Left ventricle myocardium superior (tissue), 1 donor: ENCODE results near the gene ADAM8. TPM values are rescaled to one million over a fixed set of nuclear protein-coding genes. Genes with fewer than 3 reads are reported as not detected.
A peak's percentile ranks its signal among the peaks of the same experiment; 100 is the strongest.
"Not testable (repeated sequence)": the region's sequence is repeated elsewhere in the genome, so short reads cannot be mapped to it uniquely, and the experiment has no call there.

ENCODE experiments used
- ATAC-seq: fragments of 200-7000 bp; cut with Tn5 transposase; one replicate; pipeline ENCODE4 v1.9.1; 2020; ENCODE audit warnings: mild to moderate bottlenecking, moderate library complexity
- DNase-seq: peaks from one replicate; pipeline ENCODE4 v3.0.0-alpha.2; 2020
- intact Hi-C: fragments of 100-400 bp; cut with micrococcal nuclease; formaldehyde crosslinking; loops from one replicate; pipeline ENCODE4 v1.11.0; 2022
- total RNA-seq: library from RNA; stranded (reverse); fragmentation: NEBNext Ultra II Directional; extraction: Animal tissue kit (Norgen Biotek cat#: 25700); gene quantifications from one replicate; pipeline ENCODE4 v1.2.1, GENCODE V29; 2021
- donor health status: DM: no; HTN: yes; CAD: no; lungs with severe emphysema.

The ADAM8 gene
- total RNA-seq, 1 donor from 2014 or later, result 2.4 TPM

DNA sequence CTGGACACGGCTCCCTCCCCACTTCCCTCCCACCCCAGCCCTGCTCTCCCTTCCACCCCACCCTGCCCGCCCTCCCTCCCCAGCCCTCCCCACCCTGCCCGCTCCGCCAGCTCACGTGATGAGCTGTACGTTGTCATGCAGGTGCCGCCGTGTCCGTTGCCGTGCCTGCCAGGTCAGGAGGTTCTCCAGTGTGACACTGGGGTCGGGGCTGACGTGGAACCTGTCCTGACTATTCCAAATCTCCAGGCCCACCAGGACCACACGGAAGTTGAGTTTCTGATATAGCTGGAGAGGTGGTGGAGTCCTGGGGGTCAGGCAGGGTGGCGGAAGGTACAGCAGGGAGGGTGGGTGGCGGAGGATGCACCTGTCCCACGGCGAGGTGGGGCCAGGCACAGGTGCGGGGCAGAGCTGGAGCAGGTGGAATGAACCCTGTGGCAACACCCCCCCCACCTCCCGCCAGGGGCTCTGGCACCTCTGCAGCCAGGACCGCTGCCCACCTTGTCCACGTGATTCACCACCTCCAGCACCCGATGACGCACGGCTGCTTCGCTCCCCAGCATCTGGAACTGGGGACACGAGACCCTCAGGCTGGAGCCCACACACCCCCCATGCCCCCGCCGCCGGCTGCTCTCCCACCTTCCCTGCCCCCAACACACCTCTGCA is 4.2 kb downstream of the ADAM8 start:
- no peak for DNase-seq
- intact Hi-C loops, result no loop called here
- ATAC-seq, result no peak

GRCh38 chr10:133271521-133272300 is 5.0 kb downstream of the ADAM8 start:
- DNase-seq (no peak), ATAC-seq (no peak)
- intact Hi-C loops, result no loop called here

GRCh38 chr10:133270773-133271297 is 5.8 kb downstream of the ADAM8 start:
- no peak for DNase-seq
- intact Hi-C loops, result no loop called here
- no peak for ATAC-seq

DNA sequence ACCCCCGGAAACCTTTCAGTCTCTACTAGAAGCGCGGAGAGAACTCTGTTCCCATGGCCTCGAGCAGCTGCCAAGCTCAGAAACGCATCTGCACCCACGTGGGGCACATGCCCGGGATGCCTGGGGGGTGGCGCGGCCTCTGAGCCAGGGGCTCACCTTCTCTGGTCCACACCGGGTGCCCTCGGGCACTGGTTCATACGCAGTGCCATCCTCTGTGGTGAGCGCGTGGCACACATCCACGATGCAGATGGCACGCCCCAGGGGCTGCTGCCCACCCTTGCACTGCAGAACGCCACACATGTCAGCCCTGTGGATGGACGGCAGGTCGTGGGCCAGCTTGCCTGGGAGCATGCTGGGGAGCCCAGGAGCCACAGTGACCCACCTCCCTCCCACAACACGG is 6.5 kb downstream of the ADAM8 start:
- ATAC-seq, result no peak
- DNase-seq, result no peak
- intact Hi-C loops, result no loop called here

GRCh38 chr10:133269367-133269766 is 7.3 kb downstream of the ADAM8 start:
- no peak for ATAC-seq
- intact Hi-C loops, result no loop called here
- DNase-seq, result no peak

DNA sequence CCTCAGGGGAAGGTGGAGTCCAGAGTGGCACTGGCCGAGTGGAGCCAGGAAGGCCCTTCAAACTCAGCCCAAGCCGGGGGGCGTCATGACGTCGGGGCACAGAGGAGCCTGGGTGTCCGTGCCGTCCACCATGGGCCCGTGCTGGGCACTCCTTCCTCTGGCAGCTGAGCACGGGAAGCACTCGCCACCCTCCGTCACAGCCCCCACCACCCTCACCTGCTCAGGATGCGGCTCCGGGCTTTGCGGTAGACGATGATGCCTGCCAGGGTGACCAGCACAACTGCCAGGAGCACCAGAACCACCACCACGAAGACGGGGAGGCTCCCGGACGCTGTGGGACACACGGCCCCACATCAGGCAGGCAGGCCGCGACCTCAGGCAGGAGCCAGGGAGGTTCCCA is 8.1 kb downstream of the ADAM8 start:
- ATAC-seq (no peak), DNase-seq (no peak)
- intact Hi-C loops, result no loop called here

- intact Hi-C loops, result no loop called here
Measured at GRCh38 chr10:133267829-133268228, 8.8 kb downstream of the ADAM8 start.

DNA sequence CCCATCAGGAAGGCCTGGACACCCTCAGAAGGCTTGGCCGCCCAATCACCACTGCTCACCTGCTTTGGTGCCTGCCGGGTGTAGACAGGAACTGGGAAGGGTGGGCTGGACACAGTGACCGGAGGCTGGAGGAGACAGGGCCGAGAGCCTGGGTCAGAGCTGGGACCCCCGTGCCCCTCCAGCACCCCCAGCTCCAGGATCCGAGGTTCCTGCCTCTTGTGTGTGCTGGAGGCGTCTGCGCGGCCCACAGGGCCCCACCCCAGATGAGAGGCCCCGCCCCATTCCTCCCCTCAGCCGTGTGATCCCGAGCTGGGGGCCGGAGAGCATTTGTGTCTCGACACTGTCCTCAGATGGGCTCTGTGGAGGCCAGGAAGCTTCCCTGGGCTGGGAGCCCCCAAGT is 9.4 kb downstream of the ADAM8 start:
- no peak for ATAC-seq
- intact Hi-C loops, result no loop called here
- no peak for DNase-seq

More at GRCh38 chr10:133267829-133268228, 8.8 kb downstream of the ADAM8 start:
- no peak for DNase-seq
- ATAC-seq, result no peak

GRCh38 chr10:133266056-133266795 is 10.4 kb downstream of the ADAM8 start:
- intact Hi-C loops, result no loop called here
- DNase-seq (no peak), ATAC-seq (no peak)

- ATAC-seq, intact Hi-C loops, DNase-seq: not testable (repeated sequence)
Measured at GRCh38 chr10:133265052-133265451, 11.6 kb downstream of the ADAM8 start.

DNA sequence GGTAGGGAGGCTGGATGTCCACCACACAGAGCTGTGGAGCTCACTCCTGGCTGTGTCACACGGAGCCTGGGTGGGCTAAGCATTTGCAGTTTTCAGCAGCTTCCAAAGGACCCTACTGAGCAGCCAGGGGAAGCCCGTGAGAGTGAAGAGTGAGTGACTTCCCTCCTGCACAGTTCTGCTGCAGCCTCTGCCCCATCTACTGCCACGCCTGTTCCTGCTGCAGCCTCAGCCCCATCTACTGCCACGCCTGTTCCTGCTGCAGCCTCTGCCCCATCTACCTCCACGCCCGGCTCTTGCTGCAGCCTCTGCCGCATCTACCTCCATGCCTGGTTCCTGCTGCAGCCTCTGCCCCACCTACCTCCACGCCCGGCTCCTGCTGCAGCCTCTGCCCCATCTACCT is 12.2 kb downstream of the ADAM8 start:
- no peak for DNase-seq
- no peak for ATAC-seq
- intact Hi-C loops, result no loop called here

DNA sequence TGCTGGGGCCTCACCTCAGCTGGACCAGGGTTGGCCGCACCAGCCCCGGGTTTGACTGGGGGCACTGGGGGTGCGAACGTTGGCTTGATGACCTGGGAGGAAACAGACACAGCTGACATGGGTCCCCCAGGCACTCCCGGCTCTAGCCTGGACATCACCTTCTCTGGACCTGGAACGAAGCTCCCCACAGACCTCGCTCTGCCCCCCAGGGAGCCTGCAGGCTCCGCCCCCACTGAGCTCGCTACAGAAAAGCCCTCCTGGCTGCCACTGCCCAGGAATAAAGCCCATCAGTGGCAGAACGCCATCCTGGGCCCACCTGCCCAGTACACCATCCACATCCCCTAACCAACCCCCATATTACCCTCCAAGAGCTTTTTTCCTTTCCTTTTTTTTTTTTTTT is 13.0 kb downstream of the ADAM8 start:
- intact Hi-C loops, result no loop called here
- no peak for DNase-seq
- no peak for ATAC-seq

DNA sequence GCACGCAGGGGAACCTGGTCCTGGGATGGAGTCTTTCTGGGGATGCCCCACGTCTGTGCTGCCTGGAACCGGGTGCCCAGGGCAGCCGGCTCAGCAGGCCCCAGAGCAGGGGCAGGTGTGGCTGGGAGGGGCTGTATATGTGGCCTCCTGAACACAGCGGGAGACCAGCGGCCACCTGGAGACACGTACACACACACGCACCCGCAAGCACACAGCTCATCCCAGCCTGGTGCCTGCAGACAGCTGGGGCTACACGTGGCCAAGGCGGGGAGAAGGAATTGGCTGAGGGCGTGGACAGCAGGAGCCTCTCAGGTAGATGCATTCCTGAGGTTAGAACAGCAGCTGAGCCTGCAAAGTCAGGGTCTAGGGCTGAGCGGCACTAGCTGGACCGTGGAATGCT is 14.0 kb downstream of the ADAM8 start:
- ATAC-seq (no peak), DNase-seq (no peak)
- intact Hi-C loops, result no loop called here

DNA sequence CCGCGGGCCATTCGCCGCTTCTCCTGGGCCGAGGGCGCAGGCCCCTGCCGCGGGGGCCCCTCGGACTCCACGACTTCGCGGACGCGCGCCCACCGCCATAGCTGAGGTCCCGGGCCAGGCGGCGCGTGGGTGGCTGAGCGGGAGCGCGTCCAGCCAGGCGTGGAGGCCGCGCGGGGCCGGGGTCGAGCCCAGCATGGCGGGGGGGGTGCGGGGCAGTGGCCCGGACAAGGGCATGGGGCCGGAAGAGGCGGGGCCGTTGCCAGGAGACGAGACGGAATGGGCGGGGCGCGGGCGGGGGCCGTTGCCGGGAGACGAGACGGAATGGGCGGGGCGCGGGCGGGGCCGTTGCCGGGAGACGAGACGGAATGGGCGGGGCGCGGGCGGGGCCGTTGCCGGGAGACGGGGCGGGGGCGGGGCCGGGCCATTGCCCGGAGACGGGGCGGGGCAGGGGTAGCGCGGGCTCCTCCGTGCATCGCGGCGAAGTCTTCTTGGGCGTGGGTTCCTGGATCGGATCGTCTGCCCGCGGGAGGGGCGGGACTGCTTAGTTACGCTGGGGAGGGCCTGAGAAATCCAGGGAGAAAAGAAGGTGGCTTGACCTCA is 14.8 kb downstream of the ADAM8 start:
- peak; percentile 87 for ATAC-seq
- DNase-seq, result peak; percentile 95
- intact Hi-C loops, result no loop called here

GRCh38 chr10:133260895-133261725 is 15.6 kb downstream of the ADAM8 start:
- ATAC-seq (peak; percentile 64), DNase-seq (peak; percentile 79)
- intact Hi-C loops, result no loop called here

DNA sequence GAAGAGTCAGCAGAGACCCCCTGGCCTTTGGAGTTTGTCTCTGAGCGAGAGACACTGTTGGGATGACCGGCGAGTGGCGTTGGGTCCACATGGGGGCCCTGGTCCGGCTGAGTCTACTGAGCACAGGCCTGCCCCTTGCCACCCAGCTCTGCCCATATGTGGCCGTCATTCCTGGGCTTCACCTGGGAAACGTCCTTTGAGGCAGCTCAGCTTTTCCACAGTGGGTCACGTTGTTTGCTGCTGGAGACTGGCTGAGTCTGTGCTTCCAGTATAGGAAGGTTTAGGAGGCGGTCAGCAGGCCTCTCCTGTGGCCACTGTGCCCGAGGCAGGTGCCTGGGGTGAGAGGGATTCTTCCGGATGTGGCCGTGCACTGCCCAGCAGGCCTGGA is 17.1 kb downstream of the ADAM8 start:
- intact Hi-C loops, result no loop called here
- DNase-seq (no peak), ATAC-seq (no peak)

DNA sequence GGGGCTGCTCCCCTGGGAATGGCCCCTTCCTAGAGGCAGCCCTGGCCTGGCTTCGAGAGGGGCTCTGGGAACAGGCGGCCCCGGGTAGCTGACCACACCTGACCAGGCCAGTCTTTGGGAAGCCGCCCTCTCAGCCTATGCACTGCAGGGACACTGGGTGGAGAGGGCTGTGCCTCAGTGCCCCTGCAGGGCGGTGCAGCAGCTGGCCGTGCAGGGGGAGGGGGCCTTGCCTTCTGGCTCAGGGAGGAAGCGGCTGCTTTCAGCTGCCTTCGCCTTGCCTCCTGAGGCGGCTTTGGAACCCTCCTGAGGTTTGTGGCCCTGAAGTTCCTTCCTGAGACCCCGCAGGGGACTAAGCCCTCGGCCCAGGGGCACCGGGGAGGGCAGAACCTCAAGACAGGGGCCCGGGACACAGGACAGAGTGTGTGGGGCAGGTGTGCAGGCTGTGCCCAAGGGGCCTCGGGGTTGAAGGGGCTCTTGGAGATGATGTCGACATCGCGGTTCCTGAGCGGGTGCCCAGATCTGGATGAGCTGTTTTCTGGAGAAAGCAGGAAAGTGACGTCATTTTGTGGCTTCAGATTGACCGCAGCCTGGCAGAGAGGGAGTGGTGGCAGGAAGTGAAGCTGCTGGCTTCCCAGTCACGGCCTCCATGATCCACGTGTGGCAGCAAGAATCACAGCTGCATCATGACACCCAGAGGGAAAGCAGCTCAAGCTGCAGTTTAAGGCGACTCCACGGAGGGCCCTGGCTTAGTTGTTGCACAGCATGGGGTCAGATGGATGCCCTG is 17.7 kb downstream of the ADAM8 start:
- peak; percentile 16 for ATAC-seq

More for the DNA sequence above, 17.7 kb downstream of the ADAM8 start:
- intact Hi-C loops, result no loop called here
- peak; percentile 79 for DNase-seq
